IPS-18a (cell line): ENCODE results near the gene UNC5C.

ENCODE experiments used
- H3K27ac ChIP-seq: one replicate; pipeline ENCODE4 v1.5.1; 2013; ENCODE audit warnings: low read length
- H3K27me3 ChIP-seq: one replicate; pipeline ENCODE4 v1.6.1; 2013; ENCODE audit warnings: mild to moderate bottlenecking, low read length; ENCODE audit not compliant: control insufficient read depth, insufficient read depth
- H3K36me3 ChIP-seq: one replicate; pipeline ENCODE4 v1.6.1; 2013; ENCODE audit warnings: low read depth, low read length; ENCODE audit not compliant: control insufficient read depth
- H3K4me1 ChIP-seq: one replicate; pipeline ENCODE4 v1.6.1; 2013; ENCODE audit warnings: low read depth, low read length; ENCODE audit not compliant: control insufficient read depth
- H3K4me3 ChIP-seq: one replicate; pipeline ENCODE4 v1.5.1; 2013; ENCODE audit warnings: low read length
- H3K9ac ChIP-seq: one replicate; pipeline ENCODE4 v1.6.1; 2013; ENCODE audit warnings: mild to moderate bottlenecking, low read length, moderate library complexity
- H3K9me3 ChIP-seq: one replicate; pipeline ENCODE4 v1.6.1; 2013; ENCODE audit warnings: low read depth, low read length; ENCODE audit not compliant: control insufficient read depth

UNC5C gene

DNA sequence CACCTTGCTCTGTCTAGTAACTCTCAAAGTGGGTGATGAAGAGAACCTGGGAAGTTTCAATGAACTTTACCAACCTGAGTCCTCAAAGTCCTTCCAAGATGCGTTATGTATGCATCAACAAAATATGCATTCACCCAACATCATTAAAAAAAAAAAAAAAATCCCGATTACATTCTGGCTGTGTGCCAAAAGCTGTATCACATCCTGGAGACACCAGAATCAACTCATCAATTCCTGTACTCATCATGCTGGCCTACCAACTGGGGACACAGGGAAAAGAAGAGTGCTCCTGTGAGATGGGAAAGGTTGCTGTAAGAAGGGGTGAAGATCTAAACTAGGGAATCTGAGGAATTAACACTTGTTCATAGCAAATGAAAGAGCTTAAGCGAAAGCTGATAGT, 16.5 kb downstream of the UNC5C start:
- Histone ChIP-seq H3K9ac (no peak overlapping the region), H3K4me3 (no peak overlapping the region), H3K9me3 (no peaks in the 10 kb centered on the region), H3K36me3 (no peaks in the 10 kb centered on the region), H3K27me3 (no peaks in the 10 kb centered on the region), H3K4me1 (no peaks in the 10 kb centered on the region), H3K27ac (no peak overlapping the region)

GRCh38 chr4:95531141-95531540, 17.6 kb downstream of the UNC5C start:
- no peaks in the 10 kb centered on the region for H3K9me3 ChIP-seq
- H3K4me1 ChIP-seq = no peaks in the 10 kb centered on the region
- H3K36me3 ChIP-seq = no peaks in the 10 kb centered on the region
- H3K4me3 ChIP-seq = no peak overlapping the region
- no peak overlapping the region for H3K9ac ChIP-seq
- no peak overlapping the region for H3K27ac ChIP-seq
- no peaks in the 10 kb centered on the region for H3K27me3 ChIP-seq

GRCh38 chr4:95529946-95530345, 18.8 kb downstream of the UNC5C start:
- H3K27ac ChIP-seq = no peak overlapping the region
- no peak overlapping the region for H3K9ac ChIP-seq
- H3K27me3 ChIP-seq = no peaks in the 10 kb centered on the region
- H3K4me3 ChIP-seq = no peak overlapping the region
- H3K4me1 ChIP-seq = no peaks in the 10 kb centered on the region
- no peaks in the 10 kb centered on the region for H3K9me3 ChIP-seq
- H3K36me3 ChIP-seq = no peaks in the 10 kb centered on the region

GRCh38 chr4:95528388-95528948, 20.3 kb downstream of the UNC5C start:
- Histone ChIP-seq H3K9me3 (no peaks in the 10 kb centered on the region), H3K4me1 (no peaks in the 10 kb centered on the region), H3K9ac (no peak overlapping the region), H3K4me3 (no peak overlapping the region), H3K36me3 (no peaks in the 10 kb centered on the region), H3K27me3 (no peaks in the 10 kb centered on the region), H3K27ac (no peak overlapping the region)

- Histone ChIP-seq H3K4me3 (no peak overlapping the region), H3K9me3 (no peaks in the 10 kb centered on the region), H3K4me1 (no peaks in the 10 kb centered on the region), H3K27me3 (no peaks in the 10 kb centered on the region), H3K27ac (no peak overlapping the region), H3K36me3 (no peaks in the 10 kb centered on the region), H3K9ac (no peak overlapping the region)
These were observed 22.7 kb downstream of the UNC5C start for GRCh38 chr4:95526075-95526474.

GRCh38 chr4:95524729-95525128, 24.0 kb downstream of the UNC5C start:
- H3K27me3 ChIP-seq = no peaks in the 10 kb centered on the region
- H3K4me3 ChIP-seq = no peak overlapping the region
- no peak overlapping the region for H3K27ac ChIP-seq
- H3K9me3 ChIP-seq = no peaks in the 10 kb centered on the region
- no peaks in the 10 kb centered on the region for H3K36me3 ChIP-seq
- no peak overlapping the region for H3K9ac ChIP-seq
- no peaks in the 10 kb centered on the region for H3K4me1 ChIP-seq

GRCh38 chr4:95524184-95524583, 24.6 kb downstream of the UNC5C start:
- Histone ChIP-seq H3K4me1 (no peaks in the 10 kb centered on the region), H3K9ac (no peak overlapping the region), H3K9me3 (no peaks in the 10 kb centered on the region), H3K27me3 (no peaks in the 10 kb centered on the region), H3K4me3 (no peak overlapping the region), H3K27ac (no peak overlapping the region), H3K36me3 (no peaks in the 10 kb centered on the region)

DNA sequence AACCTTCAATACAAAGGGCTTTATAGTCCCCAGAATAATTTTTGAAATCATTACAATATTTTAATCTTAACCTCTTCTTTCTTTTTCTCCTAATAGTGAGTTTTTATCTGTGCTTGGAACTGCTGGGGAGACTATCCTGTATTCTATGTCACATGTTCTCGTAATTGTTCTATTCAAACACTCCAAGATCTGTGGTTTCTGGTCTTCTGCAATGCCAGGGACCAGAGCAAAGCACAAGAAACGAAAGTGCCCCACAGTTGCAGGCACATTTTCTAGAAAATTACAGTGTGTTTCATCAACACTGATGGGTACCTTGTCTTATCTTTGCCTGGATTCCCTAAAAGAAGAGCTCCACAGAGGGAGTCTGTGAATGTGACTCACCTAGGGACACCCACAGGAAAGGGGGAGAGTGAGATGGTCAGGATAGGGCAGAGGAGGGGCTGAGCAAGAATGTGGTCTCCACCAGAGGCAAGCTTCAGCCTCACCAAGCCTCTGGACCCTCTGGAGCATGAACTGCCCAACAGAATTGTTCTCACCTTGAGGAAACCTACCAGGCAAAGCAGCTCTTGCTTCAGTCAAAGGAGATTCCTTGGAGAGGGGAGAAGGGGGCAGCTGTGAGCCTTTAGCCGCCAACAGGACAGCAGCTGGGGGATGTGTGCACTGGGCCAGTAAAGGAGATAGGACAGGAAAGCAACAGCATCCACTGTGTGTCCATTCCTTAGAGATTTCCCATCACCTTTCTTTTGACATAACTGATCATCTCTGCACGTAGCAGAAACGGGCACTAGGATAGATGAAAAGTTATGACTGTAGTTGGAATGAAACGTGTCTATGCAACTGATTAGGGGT, 25.9 kb downstream of the UNC5C start:
- Histone ChIP-seq H3K9ac (no peak overlapping the region), H3K27me3 (no peaks in the 10 kb centered on the region), H3K9me3 (no peaks in the 10 kb centered on the region), H3K4me3 (no peak overlapping the region), H3K4me1 (no peaks in the 10 kb centered on the region), H3K27ac (no peak overlapping the region), H3K36me3 (no peaks in the 10 kb centered on the region)

- H3K4me3 ChIP-seq = no peak overlapping the region
- no peaks in the 10 kb centered on the region for H3K4me1 ChIP-seq
- no peaks in the 10 kb centered on the region for H3K27me3 ChIP-seq
- H3K9ac ChIP-seq = no peak overlapping the region
- H3K27ac ChIP-seq = no peak overlapping the region
- no peaks in the 10 kb centered on the region for H3K9me3 ChIP-seq
- no peaks in the 10 kb centered on the region for H3K36me3 ChIP-seq
These were observed 31.0 kb downstream of the UNC5C start for GRCh38 chr4:95517576-95518345.

DNA sequence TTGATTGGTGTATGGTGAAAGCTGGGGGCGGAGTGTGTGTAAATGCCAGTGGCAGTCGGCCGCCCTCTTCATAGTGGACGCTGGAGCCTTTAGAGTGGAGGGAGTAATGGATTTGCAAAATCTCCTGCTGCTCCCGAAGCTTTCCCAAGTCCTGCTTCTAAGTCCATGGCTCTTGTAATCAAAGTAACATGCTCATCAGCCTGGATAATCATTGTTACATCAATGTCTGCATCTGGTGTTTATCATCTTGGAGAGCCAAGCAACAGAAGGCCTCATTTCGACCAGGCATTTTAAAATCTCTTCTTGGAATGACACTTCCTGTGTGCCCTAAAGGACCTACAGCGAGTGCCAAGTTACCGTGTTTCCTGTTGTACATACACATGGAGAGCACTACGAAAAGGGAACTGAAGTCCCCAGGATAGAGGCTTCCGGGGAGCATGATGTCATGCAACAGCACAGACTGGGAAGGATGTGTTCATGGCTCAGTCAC, 32.2 kb downstream of the UNC5C start:
- H3K27ac ChIP-seq = no peak overlapping the region
- no peak overlapping the region for H3K4me3 ChIP-seq
- no peaks in the 10 kb centered on the region for H3K27me3 ChIP-seq

DNA sequence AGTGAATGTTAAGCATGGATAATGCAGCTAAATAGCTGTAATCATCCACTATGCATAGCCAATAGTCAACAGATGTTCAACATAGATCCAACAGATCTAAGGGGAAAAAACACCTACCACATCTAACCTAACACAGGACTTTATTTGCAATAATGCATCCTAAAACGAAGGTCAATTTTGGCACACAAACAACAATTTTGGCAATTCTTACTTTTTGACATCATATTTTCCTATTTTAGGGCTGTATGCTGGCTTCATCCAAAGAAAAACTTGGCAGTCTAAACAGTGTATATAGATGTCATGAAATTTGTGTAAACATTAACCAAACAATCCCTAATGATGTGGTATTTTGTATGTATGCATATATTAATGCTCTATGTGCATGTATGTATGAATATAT, 33.2 kb downstream of the UNC5C start:
- Histone ChIP-seq H3K4me3 (no peak overlapping the region), H3K27me3 (no peaks in the 10 kb centered on the region), H3K4me1 (peaks cover 5% of the 10 kb centered on the region), H3K9ac (no peak overlapping the region), H3K27ac (no peak overlapping the region), H3K9me3 (no peaks in the 10 kb centered on the region), H3K36me3 (no peaks in the 10 kb centered on the region)

More for the DNA sequence above, 32.2 kb downstream of the UNC5C start:
- Histone ChIP-seq H3K9me3 (no peaks in the 10 kb centered on the region), H3K9ac (no peak overlapping the region), H3K4me1 (peaks cover 5% of the 10 kb centered on the region), H3K36me3 (no peaks in the 10 kb centered on the region)
